NCI-H226 (cell line): ENCODE data around the gene SCAI.
"Not testable (repeated sequence)": the region's sequence is repeated elsewhere in the genome, so short reads cannot be mapped to it uniquely, and the experiment has no call there.

Experiments
- DNase-seq: peaks from one replicate; pipeline ENCODE4 v3.0.0-alpha.2; 2015

The SCAI gene

GRCh38 chr9:125143377-125144090, at the start of gene SCAI:
Gene SCAI (minus strand): TSS chr9:125143528. CDS start chr9:125143437, 91 bp downstream.
- DNase-seq, result peak; percentile 97

- no peak for DNase-seq
These were observed 47.1 kb upstream of the SCAI start for GRCh38 chr9:125190361-125190801.

DNA sequence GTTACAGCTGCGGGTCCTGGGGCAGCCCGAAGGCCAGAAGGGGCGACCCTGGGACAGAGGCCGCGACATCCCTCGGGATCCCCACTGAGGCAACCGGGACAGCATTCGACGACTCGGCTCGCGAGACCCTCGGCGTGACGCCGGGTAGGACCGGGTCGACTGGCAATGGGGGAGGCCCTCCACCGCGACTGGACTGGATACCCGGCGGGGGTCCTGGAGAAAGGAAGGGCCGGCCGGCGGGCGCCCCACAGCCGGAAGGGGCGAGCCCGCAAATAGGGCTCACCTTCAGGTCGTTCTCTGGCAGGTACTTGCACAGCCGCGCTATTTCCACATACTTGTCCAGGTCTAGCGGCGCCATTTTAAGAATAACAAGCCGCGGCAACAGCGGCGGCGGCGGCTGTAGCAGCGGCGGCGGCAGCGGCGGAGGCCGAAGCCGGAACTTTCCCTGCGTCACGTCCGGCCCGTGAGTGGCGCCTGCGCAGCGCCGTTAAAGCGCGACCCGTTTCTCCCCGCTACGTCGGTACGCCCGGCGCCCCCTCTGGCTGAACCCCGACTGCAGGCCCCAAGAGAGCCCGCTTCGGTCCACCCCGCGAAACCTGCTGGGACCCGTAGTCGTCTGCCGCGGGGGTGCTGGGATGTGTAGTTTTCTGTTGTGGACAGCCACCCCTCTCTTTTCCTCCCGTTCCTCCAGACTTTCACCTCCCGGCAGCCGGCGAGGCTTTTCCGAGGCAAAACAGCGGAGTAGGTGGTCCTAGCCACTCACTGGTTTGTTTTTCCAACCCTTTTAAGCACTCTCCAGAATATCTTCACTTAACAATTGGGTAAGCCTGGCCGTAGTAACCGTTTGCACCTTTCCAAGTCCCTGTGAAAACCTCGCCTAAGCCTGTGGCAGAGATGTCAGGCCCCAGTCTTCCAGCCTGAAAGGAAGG, 46.3 kb upstream of the SCAI start, which contains the start of gene PPP6C:
Gene PPP6C (minus strand): TSS at position 443 of the 929 bp plus-strand sequence. CDS start 85 bp downstream, at position 358.
- peak; percentile 87 for DNase-seq

DNA sequence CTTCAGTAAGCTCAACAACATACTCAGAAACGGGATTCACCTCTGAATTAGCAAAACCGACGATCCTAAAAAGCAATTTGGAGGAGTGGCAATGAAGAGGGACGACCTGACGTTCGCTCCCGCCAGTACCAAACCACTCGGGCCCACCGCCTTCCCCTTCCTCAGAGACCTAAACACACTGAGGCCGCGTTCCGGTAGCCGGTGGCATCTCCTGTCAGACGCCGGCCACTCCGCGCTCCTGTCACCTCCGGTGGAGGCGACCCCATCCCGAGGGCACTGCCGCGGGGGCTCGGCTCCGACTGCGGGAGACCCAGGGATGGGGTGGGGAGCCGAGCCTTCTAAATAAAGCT, 45.7 kb upstream of the SCAI start:
- no peak for DNase-seq

DNA sequence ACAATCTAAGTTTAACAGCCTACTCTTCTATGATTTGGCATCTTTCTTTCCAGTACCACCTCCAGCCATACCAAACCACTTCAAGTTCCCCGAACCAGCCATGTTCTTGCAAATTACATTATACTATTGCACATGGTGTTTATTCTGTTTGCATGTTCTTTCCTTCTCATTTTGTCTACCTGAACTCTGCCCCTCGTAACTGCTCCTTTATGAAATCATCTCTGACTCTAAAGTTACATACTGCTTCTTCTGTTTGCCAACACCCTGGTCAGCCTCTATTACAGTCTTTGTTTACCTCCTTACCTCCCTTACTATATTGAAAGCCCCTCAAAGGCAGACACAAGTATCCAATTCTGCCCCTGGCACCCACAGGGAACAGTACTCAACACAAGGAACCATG, 40.2 kb upstream of the SCAI start:
- DNase-seq, result no peak

GRCh38 chr9:125183054-125183453, 39.7 kb upstream of the SCAI start:
- DNase-seq, result peak; percentile 63

- not testable (repeated sequence) for DNase-seq
These were observed 38.4 kb upstream of the SCAI start for GRCh38 chr9:125181756-125182155.

- DNase-seq, result no peak
These were observed 37.5 kb upstream of the SCAI start for GRCh38 chr9:125180876-125181275.

DNA sequence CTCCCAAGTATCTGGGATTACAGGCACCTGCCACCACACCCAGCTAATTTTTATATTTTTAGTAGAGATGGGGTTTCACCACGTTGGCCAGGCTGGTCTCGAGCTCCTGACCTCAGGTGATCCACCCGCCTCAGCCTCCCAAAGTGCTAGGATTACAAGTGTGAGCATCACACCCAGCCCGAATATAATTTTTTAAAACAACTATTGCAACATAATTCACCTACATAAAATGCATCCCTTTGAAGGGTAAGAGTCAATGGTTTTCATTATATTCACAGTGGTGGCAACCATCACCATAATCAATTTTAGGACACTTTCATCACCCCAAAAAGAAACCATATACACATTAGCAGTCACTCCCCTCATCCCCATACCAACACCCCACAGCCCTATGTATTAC, 36.4 kb upstream of the SCAI start:
- DNase-seq, result not testable (repeated sequence)

GRCh38 chr9:125177888-125178287, 34.6 kb upstream of the SCAI start:
- no peak for DNase-seq

GRCh38 chr9:125176636-125177035, 33.3 kb upstream of the SCAI start:
- DNase-seq, result no peak

GRCh38 chr9:125172031-125172755, 28.9 kb upstream of the SCAI start:
- no peak for DNase-seq

DNA sequence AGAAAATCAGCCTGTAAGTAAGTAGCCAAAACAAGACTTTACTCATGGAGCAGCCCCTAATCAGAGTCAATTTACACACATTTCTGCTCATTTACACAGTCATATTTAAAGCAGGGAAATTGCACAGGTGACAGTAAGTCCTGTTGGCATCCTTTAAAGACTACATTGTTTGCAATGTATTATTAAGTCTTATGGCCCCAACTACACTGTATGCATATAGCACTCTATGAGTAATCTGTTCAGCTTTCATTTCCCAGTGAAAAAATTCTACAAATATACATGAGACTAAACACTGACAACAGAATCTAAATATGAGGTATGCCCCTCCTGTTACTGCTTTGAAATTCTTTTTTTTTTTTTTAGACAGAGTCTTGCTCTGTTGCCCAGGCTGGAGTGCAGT, 26.6 kb upstream of the SCAI start:
- DNase-seq, result no peak

- no peak for DNase-seq
These were observed 23.4 kb upstream of the SCAI start for GRCh38 chr9:125166762-125167161.

DNA sequence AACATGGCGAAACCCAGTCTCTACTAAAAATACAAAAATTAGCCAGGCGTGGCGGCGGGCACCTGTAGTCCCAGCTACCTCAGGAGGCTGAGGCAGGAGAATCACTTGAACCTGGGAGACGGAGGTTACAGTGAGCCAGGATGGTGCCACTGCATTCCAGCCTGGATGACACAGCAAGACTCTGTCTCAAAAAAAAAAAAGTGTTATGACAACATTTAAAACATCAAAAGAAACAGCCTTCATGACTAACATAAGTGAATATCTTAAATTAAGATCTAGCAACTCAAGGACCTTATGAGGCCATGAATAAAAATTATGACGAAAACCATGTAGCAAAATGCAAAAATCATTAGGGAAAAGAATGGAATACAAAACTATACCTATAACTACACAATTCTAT, 19.6 kb upstream of the SCAI start:
- DNase-seq, result not testable (repeated sequence)

- DNase-seq, result peak; percentile 36
These were observed 18.1 kb upstream of the SCAI start for GRCh38 chr9:125161284-125161918.

- no peak for DNase-seq
These were observed 17.4 kb upstream of the SCAI start for GRCh38 chr9:125160750-125161149.

- DNase-seq, result no peak
These were observed 13.2 kb upstream of the SCAI start for GRCh38 chr9:125156551-125156950.

- no peak for DNase-seq
These were observed 10.5 kb upstream of the SCAI start for GRCh38 chr9:125153712-125154367.

DNA sequence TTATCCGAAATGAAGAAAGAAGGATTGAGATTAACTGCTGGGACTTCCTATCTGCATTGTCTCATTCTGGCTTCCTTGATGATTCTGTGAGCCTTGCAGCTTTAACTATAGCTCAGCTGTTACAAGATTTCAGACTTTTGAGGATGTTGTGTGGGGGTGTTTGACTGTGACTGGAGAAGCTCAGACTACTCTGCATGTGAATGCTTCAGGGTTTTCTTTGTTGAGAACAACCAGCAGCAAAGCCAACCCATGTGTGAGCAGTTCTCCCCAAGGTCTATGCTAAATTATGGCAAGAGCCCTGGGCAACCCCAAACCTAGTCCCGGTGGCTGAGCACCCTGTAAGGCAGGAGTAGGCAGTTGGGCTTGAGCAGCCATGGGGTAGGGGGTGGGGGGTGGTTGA, 8.4 kb upstream of the SCAI start:
- DNase-seq, result no peak

DNA sequence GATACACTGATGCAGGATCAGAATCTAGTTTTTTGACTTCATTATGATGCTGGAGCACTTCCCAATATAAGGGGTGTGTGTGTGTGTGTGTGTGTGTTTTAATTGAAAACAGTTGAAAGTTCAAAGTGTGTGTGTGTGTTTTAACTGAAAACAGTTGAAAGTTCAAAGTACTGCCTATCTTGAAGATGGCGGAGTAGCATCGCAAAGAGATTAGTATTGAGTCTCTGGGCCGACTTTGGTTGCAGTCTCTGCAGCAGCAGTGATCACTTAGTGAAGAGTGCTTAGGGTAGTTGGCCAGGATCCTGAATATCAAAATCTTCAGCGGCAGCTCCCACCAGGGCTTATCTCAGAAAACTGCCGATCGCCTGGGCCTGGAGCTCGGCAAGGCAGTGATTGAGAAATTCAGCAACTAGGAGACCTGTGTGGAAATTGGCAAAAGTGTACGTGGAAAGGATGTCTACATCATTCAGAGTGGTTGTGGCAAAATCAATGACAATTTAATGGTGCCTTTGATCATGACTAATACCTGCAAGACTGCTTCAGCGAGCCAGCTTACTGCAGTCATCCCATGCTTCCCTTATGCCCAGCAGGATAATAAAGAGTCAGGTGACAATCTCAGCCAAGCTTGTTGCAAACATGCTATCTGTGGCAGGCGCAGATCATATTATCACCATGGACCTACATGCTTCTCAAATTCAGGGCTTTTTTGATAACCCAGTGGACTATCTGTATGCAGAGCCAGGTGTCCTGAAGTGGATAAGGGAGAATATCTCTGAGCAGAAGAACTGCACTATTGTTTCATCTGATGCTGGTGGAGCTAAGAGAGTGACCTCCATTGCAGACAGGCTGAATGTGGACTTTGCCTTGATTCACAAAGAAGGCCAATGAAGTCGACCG, 7.3 kb upstream of the SCAI start:
- DNase-seq, result peak; percentile 22
